IMR-90 (cell line): ENCODE measurements around the gene ASS1.

Experiments used
- BHLHE40 ChIP-seq: fragments of 150-350 bp; IDR thresholded peaks from 2 replicates; pipeline ENCODE4 v1.6.1; 2016; ENCODE audit warnings: mild to moderate bottlenecking, low read depth, low read length
- CEBPB ChIP-seq: IDR thresholded peaks from 2 replicates; pipeline ENCODE4 v1.6.1; 2012; ENCODE audit warnings: low read depth, low read length, improper control_type of control experiment
- FOS ChIP-seq: fragments of 150-350 bp; IDR thresholded peaks from 2 replicates; pipeline ENCODE4 v1.6.1; 2016; ENCODE audit warnings: low read depth, low read length
- MAFK ChIP-seq: IDR thresholded peaks from 2 replicates; pipeline ENCODE4 v1.6.1; 2012; ENCODE audit warnings: low read depth, low read length, improper control_type of control experiment
- MAZ ChIP-seq: IDR thresholded peaks from 2 replicates; pipeline ENCODE4 v1.6.1; 2012; ENCODE audit warnings: low read depth, mild to moderate bottlenecking, low read length, improper control_type of control experiment, moderate library complexity, borderline replicate concordance
- MXI1 ChIP-seq: IDR thresholded peaks from 2 replicates; pipeline ENCODE4 v1.6.1; 2012; ENCODE audit warnings: low read depth, mild to moderate bottlenecking, low read length, moderate library complexity, borderline replicate concordance
- NFE2L2 ChIP-seq: fragments of 150-350 bp; IDR thresholded peaks from 2 replicates; pipeline ENCODE4 v1.6.1; 2016; ENCODE audit warnings: low read depth, mild to moderate bottlenecking, low read length
- POLR2A ChIP-seq: IDR thresholded peaks from 2 replicates; pipeline ENCODE4 v1.6.1; 2012; ENCODE audit warnings: mild to moderate bottlenecking, low read depth, low read length
- RAD21 ChIP-seq: IDR thresholded peaks from 2 replicates; pipeline ENCODE4 v1.6.1; 2012; ENCODE audit warnings: low read length, improper control_type of control experiment
- RCOR1 ChIP-seq: IDR thresholded peaks from 2 replicates; pipeline ENCODE4 v1.6.1; 2012; ENCODE audit warnings: mild to moderate bottlenecking, low read length, improper control_type of control experiment; ENCODE audit not compliant: insufficient replicate concordance
- RFX5 ChIP-seq: IDR thresholded peaks from 2 replicates; pipeline ENCODE4 v1.8.0; 2012; ENCODE audit warnings: low read depth, mild to moderate bottlenecking, low read length, moderate library complexity
- SMC3 ChIP-seq: fragments of 150-350 bp; IDR thresholded peaks from 2 replicates; pipeline ENCODE4 v1.6.1; 2016; ENCODE audit warnings: low read depth, mild to moderate bottlenecking, antibody characterized with exemption, low read length, moderate library complexity
- TF ChIP-seq, protein P1 (sequence below): conservative IDR thresholded peaks from 2 replicates; pipeline ENCODE4 v1.5.1; 2012; ENCODE audit warnings: mild to moderate bottlenecking, low read depth, low read length, improper control_type of control experiment
- TF ChIP-seq, protein P2 (sequence below): fragments of 150-350 bp; IDR thresholded peaks from 2 replicates; pipeline ENCODE4 v1.6.1; 2017; ENCODE audit warnings: mild to moderate bottlenecking, antibody characterized with exemption, low read length, low read depth

DNA sequence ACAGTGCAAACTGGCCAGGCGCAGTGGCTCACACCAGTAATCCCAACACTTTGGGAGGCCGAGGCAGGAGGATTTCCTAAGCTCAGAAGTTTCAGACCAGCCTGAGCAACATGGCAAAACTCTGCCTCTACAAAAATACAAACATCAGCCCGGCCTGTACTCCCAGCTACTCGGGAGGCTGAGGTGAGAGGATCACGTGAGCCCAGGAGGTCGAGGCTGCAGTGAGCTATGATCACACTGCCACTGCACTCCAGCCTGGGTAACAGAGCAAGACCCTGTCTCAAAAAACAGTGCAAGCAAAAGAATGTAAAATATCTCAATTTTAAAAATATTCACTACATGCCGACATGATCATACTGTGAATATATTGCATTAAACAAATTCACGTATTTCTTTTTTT lies 83.9 kb downstream of the ASS1 start:
- TF ChIP-seq, protein P1, sequence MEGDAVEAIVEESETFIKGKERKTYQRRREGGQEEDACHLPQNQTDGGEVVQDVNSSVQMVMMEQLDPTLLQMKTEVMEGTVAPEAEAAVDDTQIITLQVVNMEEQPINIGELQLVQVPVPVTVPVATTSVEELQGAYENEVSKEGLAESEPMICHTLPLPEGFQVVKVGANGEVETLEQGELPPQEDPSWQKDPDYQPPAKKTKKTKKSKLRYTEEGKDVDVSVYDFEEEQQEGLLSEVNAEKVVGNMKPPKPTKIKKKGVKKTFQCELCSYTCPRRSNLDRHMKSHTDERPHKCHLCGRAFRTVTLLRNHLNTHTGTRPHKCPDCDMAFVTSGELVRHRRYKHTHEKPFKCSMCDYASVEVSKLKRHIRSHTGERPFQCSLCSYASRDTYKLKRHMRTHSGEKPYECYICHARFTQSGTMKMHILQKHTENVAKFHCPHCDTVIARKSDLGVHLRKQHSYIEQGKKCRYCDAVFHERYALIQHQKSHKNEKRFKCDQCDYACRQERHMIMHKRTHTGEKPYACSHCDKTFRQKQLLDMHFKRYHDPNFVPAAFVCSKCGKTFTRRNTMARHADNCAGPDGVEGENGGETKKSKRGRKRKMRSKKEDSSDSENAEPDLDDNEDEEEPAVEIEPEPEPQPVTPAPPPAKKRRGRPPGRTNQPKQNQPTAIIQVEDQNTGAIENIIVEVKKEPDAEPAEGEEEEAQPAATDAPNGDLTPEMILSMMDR, result no peak
- TF ChIP-seq NFE2L2 (no peak), POLR2A (no peak), SMC3 (no peak), BHLHE40 (no peak), RFX5 (no peak), MXI1 (no peak), RAD21 (no peak), RCOR1 (no peak), MAFK (no peak), MAZ (no peak), CEBPB (no peak), FOS (no peak)
- TF ChIP-seq, protein P2, sequence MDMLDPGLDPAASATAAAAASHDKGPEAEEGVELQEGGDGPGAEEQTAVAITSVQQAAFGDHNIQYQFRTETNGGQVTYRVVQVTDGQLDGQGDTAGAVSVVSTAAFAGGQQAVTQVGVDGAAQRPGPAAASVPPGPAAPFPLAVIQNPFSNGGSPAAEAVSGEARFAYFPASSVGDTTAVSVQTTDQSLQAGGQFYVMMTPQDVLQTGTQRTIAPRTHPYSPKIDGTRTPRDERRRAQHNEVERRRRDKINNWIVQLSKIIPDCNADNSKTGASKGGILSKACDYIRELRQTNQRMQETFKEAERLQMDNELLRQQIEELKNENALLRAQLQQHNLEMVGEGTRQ, result no peak
